GM21737 (cell line): ENCODE results near the gene CCDC102A.
"Not testable (repeated sequence)": the region's sequence is repeated elsewhere in the genome, so short reads cannot be mapped to it uniquely, and the experiment has no call there.

ENCODE experiments used
- ATAC-seq: cut with Tn5 transposase; IDR thresholded peaks from one replicate; pipeline ENCODE4 v1.9.1; 2021; ENCODE audit warnings: mild to moderate bottlenecking, moderate library complexity; ENCODE audit not compliant: unreplicated experiment

Gene CCDC102A

DNA sequence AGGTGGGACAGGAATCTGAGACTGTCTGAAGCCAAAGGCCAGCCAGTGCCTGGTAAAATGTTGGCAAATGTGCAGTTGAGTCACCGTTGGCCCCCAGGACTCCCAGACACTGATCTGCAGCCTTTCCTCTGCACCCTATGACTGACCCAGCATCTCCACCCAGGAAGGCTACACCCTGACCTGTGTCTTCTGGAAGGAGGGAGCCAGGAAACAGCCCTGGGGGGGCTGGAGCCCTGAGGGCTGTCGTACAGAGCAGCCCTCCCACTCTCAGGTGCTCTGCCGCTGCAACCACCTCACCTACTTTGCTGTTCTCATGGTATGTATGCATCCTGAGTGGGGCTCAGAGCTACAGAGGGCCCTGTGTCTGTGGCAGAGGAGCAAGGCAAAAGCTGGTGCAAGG is 30.1 kb upstream of the CCDC102A start:
- no peak for ATAC-seq

- ATAC-seq = no peak
Measured at GRCh38 chr16:57565461-57565860, 29.1 kb upstream of the CCDC102A start.

DNA sequence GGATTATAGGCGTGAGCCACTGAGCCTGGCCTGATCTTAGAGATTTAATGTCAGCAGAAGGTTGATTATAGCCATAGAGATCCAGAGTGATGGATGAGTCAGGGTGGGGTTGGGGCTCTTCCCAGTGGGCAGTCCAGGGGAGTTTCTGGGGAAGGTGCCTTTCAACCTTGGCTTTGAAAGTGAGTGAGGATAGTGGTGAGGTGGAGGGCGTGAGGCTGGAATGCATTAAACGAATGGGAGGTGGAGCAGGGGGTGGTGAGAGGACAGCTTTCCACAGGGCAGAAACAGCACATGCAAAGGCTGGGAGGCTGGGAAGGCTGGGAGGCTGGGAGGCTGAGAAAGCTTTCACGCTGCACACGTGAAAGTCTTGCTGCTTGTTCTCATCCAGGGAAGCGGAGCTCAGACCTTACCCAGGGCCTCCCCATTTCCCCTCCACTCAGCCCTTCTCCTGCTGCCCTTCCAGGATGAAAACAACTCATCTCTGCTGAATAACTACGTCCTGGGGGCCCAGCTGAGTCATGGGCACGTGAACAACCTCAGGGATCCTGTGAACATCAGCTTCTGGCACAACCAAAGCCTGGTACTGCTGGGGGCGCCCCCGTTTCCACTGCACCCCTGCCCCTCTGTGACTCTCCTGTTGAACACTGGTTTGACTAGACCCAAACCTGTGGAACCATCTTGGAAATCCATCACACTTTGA is 28.4 kb upstream of the CCDC102A start:
- ATAC-seq = no peak

GRCh38 chr16:57563761-57564160 is 27.4 kb upstream of the CCDC102A start:
- no peak for ATAC-seq

GRCh38 chr16:57563487-57563750 is 27.0 kb upstream of the CCDC102A start:
- no peak for ATAC-seq

GRCh38 chr16:57562669-57563486 is 26.5 kb upstream of the CCDC102A start:
- no peak for ATAC-seq

GRCh38 chr16:57562066-57562465 is 25.7 kb upstream of the CCDC102A start:
- ATAC-seq = no peak

DNA sequence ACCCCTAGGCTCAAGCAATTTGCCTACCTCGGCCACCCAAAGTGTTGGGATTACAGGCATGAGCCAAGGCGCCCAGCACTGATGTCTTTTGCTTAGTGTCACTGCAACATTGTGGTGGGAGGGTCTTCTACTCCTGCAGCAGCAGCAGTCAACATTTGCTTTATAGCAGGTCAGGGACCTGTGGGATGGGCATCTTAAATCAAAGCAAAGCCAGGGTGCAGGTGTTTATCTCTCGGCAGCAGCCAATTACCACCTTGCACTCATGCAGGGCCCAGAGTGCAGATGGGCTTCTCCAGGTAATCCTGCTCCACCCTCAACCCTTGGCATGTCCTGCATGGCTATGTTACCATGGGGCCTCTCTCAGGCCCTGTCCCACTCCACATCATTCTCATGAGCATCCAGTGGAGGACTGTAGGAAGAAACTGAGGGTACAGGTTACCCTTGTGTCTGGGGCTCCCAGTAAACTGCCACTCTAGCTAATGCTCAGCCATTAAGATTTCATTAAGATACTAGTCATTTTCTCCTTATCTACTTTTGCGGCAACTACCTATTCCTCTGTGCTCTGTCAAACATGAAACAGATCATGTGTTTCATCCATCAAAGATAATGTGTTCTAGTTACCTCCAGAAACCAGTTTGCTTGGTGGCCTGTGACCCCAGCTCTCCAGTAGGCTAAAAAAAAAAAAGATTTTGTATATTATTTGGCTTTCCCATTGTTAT is 22.9 kb upstream of the CCDC102A start:
- no peak for ATAC-seq

DNA sequence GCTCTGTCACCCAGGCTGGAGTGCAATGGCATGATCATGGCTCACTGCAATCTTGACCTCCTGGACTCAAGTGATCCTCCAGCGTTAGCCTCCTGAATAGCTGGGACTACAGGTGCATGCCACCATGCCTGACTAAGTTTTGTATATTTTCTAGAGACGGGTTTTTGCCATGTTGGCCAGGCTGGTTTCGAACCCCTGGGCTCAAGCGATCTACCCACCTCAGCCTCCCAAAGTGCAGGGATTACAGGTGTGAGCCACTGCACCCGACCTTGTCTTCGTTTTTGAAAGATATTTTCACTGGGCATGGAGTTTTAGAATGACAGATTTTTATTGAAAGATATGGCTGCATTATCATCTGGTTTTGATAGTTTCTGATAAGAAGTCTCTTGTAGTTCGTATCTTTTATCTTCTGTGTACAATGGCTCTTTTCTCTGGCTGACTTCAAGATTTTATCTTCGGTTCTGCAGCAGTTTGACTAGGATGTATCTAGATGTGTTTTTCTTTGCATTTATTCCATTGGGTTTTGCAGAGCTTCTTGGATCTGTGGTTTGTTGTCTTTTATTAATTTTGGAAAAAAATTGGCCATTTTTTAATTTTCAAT is 20.7 kb upstream of the CCDC102A start:
- ATAC-seq = no peak

DNA sequence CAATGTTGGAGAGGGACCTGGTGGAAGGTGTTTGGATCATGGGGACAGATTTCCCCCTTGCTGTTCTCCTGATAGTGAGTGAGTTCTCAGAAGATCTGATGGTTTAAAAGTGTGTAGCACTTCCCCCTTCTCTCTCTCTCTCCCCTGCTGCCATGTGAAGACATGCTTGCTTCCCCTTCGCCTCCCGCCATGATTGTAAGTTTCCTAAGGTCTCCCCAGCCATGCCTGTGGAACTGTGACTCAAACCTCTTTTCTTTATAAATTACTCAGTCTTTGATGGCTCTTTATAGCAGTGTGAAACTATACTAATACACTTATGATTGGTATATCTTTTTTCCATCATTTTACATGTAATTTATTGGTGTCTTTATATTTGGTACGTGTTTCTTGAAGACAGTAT is 19.5 kb upstream of the CCDC102A start:
- no peak for ATAC-seq

DNA sequence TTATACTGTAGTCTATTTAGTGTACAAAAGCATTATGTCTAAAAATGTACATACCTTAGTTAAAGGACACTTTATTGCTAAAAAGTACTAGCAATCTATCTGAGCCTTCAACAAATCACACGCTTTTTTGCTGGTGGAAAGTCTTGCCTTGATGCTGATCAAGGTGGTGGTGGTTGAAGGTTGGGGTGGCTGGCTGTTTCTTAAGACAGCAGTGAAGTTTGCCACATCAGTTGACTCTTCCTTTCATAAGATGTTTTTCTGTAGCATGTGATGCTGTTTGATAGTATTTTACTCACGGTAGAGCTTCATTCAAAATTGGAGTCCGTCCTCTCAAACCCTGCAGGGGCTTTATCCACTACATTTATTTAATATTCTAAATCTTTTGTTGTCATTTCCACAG is 14.7 kb upstream of the CCDC102A start:
- no peak for ATAC-seq

GRCh38 chr16:57549730-57550129 is 13.4 kb upstream of the CCDC102A start:
- no peak for ATAC-seq

- ATAC-seq = no peak
Measured at GRCh38 chr16:57548408-57548807, 12.0 kb upstream of the CCDC102A start.

DNA sequence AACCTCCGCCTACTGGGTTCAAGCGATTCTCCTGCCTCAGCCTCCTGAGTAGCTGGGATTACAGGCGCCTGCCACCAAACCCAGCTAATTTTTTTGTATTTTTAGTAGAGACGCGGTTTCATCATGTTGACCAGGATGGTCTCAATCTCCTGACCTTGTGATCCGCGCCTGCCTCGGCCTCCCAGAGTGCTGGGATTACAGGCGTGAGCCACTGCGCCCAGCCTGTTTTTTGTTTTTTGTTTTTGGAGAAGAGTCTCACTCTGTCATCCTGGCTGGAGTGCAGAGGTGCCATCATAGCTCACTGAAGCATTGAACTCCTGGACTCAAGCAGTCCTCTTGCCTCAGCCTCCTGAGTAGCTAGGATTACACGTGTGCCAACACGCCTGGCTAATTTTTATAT is 11.2 kb upstream of the CCDC102A start:
- not testable (repeated sequence) for ATAC-seq

- ATAC-seq = peak; percentile 77
Measured at GRCh38 chr16:57544124-57544653, 7.8 kb upstream of the CCDC102A start.

DNA sequence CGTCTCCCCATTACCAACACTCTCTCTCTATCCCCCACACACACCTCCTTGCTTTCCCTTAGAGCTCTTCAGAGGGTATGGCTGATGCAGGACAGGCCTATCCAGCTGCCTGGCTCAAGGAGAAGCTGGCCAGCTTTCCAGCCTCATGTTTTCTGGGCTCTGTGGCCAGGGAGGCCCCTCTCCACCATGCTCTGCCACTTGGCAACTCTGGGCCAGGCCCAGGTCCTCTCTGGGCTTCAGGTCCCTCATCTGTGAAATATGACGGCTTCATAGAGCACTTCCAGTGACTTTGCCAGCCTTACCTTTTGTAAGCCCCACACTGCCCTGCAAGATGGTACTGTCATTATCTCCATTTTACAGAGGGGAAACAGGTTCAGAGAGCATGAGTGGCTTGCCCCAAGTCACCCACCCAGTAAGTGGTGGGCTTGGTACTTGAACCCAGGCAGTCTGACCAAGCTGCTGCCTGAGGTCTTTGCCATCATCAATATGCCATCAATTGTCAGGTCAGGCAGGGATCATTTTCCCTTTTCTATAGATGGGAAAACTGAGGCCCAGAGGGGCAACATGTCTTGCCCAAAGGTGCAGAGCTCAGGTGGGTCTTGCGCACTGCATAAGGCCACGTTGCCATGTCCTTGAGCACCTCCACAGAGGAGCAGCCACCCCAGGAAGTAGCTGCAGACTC is 5.5 kb upstream of the CCDC102A start:
- no peak for ATAC-seq

- ATAC-seq = no peak
Measured at GRCh38 chr16:57540906-57541753, 4.8 kb upstream of the CCDC102A start.

GRCh38 chr16:57540387-57540786 is 4.0 kb upstream of the CCDC102A start:
- no peak for ATAC-seq

GRCh38 chr16:57539072-57539796 is 2.9 kb upstream of the CCDC102A start:
- ATAC-seq = peak; percentile 43
